GM19099 (cell line): ENCODE data around the gene PTPRG.

Experiments used
- POLR2A ChIP-seq: IDR thresholded peaks from 3 replicates; pipeline ENCODE4 v1.6.1; 2011; ENCODE audit warnings: low read depth; ENCODE audit not compliant: insufficient read length; ENCODE audit errors: extremely low read depth

Gene PTPRG

GRCh38 chr3:61966200-61966599, 404.8 kb downstream of the PTPRG start:
- no peak for TF ChIP-seq POLR2A

DNA sequence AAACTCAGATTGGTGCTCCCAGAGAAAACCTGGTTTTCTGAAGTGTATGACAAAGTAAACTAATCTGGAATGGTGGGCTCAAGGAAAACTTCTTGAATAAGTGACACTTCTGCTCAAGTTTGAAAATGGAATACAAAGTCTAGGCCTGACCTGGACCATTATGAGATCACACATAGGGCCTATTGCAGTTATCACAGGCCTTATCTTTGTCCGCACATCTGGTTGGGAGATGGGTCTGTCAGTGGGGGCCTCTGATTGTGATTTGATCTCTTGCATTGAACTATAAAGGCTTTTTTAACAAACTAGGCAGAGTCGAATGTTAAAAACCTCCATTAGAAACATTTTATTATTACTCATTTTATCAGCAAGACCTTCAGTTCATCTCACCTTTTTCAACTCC, 405.6 kb downstream of the PTPRG start:
- TF ChIP-seq POLR2A, result no peak

- TF ChIP-seq POLR2A, result no peak
Observed at GRCh38 chr3:61967937-61968336, 406.6 kb downstream of the PTPRG start.

GRCh38 chr3:61974662-61975061, 413.3 kb downstream of the PTPRG start:
- no peak for TF ChIP-seq POLR2A

DNA sequence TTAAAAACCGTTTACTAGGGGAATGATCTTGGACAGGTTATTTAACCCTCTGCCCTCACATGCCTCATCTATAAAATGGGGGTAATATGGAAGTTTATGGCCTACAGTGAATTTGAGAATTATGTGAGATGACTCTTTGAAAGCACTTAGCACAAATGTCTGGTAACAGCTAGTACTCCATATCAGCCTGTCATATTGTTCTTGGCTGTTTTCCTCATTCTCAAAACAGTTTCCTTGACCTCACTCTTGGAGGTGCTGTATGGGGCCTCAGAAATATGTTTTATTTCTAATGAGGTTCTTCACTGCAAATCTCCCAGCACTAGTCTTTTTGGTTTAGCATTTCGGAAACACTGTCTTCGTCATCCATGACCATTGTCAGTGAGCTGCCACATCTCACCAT, 413.8 kb downstream of the PTPRG start:
- no peak for TF ChIP-seq POLR2A

- TF ChIP-seq POLR2A, result no peak
Observed at GRCh38 chr3:61975936-61976335, 414.6 kb downstream of the PTPRG start.

- TF ChIP-seq POLR2A, result no peak
Observed at GRCh38 chr3:61978460-61979419, 417.4 kb downstream of the PTPRG start.

GRCh38 chr3:61979638-61980037, 418.3 kb downstream of the PTPRG start:
- TF ChIP-seq POLR2A, result no peak

DNA sequence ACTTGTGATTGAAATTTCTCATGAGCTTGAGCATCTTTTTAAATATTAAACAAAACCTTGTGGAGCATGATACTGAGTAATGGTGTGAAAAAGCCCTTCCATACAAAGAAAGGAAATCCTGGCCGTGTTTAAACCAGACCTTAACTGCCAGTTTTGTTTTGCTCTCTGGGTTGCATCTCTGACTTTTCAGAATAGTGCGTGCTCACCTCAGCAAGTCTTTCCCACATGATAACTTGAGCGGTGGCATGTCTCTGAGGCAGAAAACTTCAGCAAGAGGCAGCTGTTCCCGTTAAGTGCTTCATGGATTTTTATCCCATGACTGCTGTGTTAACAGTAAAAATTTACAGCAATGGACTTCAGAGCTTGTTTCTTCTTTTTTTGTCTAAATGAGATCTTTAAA, 418.7 kb downstream of the PTPRG start:
- no peak for TF ChIP-seq POLR2A

DNA sequence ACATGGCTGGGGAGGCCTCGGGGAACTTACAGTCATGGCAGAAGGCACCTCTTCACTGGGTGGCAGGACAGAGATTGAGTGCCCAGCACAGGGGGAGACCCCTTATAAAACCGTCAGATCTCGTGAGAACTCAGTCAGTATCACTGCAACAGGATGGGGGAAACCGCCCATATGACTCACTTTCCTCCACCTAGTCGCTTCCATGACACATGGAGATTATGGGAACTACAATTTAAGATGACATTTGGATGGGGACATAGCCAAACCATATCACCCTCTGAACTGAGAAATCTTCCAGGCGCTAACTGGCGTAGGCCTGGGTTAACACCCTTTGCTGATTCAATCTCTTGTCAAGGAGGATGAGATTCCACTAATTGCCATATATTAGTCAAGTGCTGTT, 419.7 kb downstream of the PTPRG start:
- TF ChIP-seq POLR2A, result no peak

- TF ChIP-seq POLR2A, result no peak
Observed at GRCh38 chr3:61983479-61983878, 422.1 kb downstream of the PTPRG start.

GRCh38 chr3:61985020-61985419, 423.6 kb downstream of the PTPRG start:
- no peak for TF ChIP-seq POLR2A

DNA sequence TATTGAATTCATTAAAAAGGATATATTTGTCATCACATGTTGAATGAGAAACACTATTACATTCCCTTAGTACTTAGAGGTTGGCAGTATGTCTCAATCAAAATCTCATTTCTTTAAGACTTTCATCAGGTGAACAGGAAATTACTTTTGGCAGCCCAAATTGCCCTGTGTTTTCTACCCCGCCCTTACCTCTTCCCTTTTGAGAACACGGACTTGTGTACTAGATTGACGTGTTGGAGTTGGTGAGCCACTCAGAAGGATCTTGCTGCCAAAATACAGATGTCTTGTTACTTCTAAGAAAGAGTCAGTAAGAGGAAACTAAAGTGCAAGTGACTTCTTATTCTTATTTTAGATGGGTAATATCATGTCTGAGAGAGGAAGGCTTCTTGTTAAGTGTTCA, 425.1 kb downstream of the PTPRG start:
- TF ChIP-seq POLR2A, result no peak

DNA sequence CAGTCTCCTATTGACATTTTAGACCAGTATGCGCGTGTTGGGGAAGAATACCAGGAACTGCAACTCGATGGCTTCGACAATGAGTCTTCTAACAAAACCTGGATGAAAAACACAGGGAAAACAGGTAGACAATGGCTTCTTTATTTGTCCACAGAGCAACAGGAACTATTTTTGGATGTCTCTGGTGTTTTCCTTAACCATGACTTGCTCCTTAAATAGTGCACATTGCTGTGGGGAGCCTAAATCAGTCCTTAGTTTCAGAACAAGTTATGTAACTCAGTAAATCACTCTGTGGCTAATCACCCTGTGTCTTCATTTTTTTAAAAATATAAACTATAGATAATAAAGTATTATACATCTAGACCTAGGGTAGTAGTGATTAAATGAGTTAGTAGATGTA, 428.3 kb downstream of the PTPRG start:
- no peak for TF ChIP-seq POLR2A

GRCh38 chr3:61990327-61991027, 429.1 kb downstream of the PTPRG start:
- TF ChIP-seq POLR2A, result no peak

GRCh38 chr3:61991706-61992105, 430.3 kb downstream of the PTPRG start:
- TF ChIP-seq POLR2A, result no peak
